MG63 (cell line): ENCODE measurements around the gene GPRASP2. TPM values are rescaled to one million over a fixed set of nuclear protein-coding genes. Genes with fewer than 3 reads are reported as not detected.
"Not testable (repeated sequence)": the region's sequence is repeated elsewhere in the genome, so short reads cannot be mapped to it uniquely, and the experiment has no call there.

ENCODE experiments used
- DNase-seq: peaks from one replicate; pipeline ENCODE4 v3.0.0-alpha.2; 2020
- H3K27me3 ChIP-seq: fragments of 250-450 bp; sonication (Bioruptor Pico); 2 replicates; pipeline ENCODE4 v1.5.1; 2020; ENCODE audit warnings: mild to moderate bottlenecking, moderate library complexity
- H3K36me3 ChIP-seq: fragments of 250-450 bp; sonication (Bioruptor Pico); 2 replicates; pipeline ENCODE4 v1.5.1; 2020; ENCODE audit warnings: mild to moderate bottlenecking, moderate library complexity
- H3K4me3 ChIP-seq: fragments of 250-450 bp; sonication (Bioruptor Pico); 2 replicates; pipeline ENCODE4 v1.5.1; 2020; ENCODE audit warnings: mild to moderate bottlenecking, moderate library complexity
- H3K9me3 ChIP-seq: fragments of 250-450 bp; sonication (Bioruptor Pico); 2 replicates; pipeline ENCODE4 v1.5.1; 2020; ENCODE audit warnings: mild to moderate bottlenecking, moderate library complexity
- total RNA-seq: library from RNA; depleted of rRNA; stranded (reverse); fragments of >200 nt; shearing (Covaris generic); gene quantifications from 2 replicates; pipeline ENCODE4 v1.2.3, GENCODE V29; 2014; ENCODE audit warnings: low replicate concordance; rRNA removed

The GPRASP2 gene
- total RNA-seq, 1 experiment from 2014 or later: 11.3 TPM

DNA sequence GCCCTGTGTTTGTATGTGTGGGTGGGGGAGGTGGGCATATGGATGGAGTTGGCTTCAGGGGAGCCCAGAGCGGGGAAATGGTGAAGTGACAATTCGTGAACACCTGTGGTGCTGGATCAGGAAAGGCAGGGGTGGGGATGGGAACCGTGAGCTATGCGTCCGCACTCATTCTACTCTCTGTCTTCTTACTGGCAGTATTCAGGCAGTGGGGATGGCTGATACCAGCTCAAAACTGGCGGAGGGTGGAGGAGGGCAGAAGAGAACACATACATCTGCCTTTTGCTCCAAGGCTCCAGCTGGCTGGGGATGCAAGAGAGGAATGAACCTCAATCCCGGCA lies 8.9 kb downstream of the GPRASP2 start:
- H3K27me3 ChIP-seq, DNase-seq, H3K9me3 ChIP-seq, H3K36me3 ChIP-seq: not testable (repeated sequence)
- H3K4me3 ChIP-seq: peak overlapping the region; percentile 52

DNA sequence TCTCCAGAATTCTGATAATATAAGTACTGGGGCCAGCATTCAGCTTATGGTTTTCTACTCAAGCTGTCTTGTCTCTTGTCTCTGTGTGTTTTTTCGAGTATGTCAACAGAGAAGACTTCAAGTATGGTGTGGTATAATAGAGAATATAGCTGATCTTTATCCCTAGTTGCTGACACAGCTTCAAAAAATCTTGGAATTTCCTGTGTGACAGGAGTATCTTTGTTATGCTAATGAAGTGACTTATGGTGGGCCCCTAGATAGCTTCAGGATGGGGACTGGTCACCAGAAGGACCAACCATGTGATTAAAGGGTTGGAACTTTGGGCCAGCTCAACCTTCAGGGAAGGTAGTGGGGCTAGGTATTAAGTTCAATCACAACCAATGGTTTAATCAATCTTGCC lies 11.2 kb downstream of the GPRASP2 start:
- Histone ChIP-seq H3K36me3 (no peaks in the 10 kb centered on the region), H3K4me3 (no peak overlapping the region), H3K9me3 (no peaks in the 10 kb centered on the region), H3K27me3 (no peaks in the 10 kb centered on the region)
- DNase-seq: no peak

DNA sequence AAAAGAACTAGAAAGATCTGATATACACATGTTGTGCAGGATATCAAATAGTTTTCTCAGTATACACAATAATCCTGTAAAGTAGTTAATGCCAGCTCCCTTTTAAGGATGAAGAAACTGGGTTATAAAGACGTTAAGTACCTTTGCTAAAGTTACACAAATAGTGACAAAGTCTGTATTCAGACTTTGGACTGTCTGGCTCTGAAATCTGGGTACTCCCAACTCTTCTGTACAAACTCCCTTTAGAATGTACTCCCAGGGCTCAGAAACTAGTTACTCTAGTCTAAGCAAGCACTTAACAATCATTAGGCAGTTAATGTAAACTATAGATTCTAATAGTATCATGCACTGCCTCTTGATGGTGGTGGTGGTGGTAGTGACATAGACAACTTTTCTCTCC lies 15.5 kb downstream of the GPRASP2 start:
- Histone ChIP-seq H3K4me3 (no peak overlapping the region), H3K36me3 (no peaks in the 10 kb centered on the region), H3K27me3 (no peaks in the 10 kb centered on the region), H3K9me3 (no peaks in the 10 kb centered on the region)
- no peak for DNase-seq

DNA sequence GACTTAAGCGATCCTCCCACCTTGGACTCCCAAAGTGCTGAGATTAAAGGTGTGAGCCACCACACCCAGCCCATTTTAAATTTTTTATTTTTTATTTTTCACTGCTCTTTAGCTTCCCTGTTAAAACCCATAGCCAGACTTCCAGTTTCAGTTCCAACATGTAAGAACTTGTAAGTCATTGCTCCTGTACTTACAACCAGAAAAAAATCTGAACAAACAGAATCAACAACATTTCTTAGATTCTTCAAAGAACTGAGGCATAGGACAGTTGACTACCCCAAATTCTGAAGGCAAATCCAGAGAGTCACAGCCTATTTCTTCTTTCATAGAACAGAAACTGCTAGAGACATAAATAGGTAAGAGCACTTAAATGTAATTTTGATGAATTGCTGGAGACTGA lies 16.4 kb downstream of the GPRASP2 start:
- no peak for DNase-seq
- H3K36me3 ChIP-seq: no peaks in the 10 kb centered on the region
- H3K4me3 ChIP-seq: no peak overlapping the region
- no peaks in the 10 kb centered on the region for H3K9me3 ChIP-seq
- H3K27me3 ChIP-seq: no peaks in the 10 kb centered on the region

DNA sequence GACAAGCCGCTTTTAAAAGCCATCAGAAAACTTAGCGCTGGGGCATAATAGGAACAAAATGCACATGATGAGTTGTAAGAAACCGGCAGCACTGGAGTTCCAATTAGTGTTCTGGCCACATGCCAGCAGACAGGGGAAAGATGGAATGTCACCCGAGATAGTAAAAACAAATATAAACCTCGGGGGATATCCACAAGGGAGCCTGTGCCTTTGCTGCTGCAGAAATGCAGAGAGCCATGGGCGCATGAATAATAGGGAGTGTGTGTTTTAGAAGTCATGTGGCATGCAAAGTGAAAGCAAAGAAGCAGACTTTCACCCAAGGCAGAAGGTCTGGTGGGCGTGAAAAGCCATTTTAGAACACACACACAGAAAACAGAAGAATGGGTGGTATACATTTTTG lies 27.4 kb downstream of the GPRASP2 start:
- Histone ChIP-seq H3K4me3 (no peak overlapping the region), H3K36me3 (no peaks in the 10 kb centered on the region), H3K9me3 (no peaks in the 10 kb centered on the region), H3K27me3 (no peaks in the 10 kb centered on the region)
- no peak for DNase-seq

DNA sequence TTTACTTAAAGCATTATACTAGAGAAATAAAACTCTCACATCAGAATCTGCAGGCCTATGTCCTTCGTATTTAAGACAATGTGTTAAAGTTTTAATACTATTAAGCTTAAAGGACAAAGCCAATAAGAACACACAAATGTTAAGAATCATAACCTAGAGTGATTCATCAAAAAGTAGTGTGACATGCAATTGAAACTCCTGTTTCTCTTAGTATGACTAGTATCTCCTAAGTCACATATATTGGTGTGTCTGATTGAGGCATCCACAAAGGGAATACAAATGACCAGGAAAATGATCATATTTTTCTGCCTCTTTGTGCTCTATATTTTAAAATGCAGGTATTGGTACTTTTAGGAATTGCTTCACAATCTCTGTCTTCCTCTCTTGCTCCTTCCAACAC lies 32.1 kb downstream of the GPRASP2 start:
- no peak for DNase-seq
- Histone ChIP-seq H3K36me3 (no peaks in the 10 kb centered on the region), H3K9me3 (no peaks in the 10 kb centered on the region), H3K4me3 (no peak overlapping the region), H3K27me3 (no peaks in the 10 kb centered on the region)

DNA sequence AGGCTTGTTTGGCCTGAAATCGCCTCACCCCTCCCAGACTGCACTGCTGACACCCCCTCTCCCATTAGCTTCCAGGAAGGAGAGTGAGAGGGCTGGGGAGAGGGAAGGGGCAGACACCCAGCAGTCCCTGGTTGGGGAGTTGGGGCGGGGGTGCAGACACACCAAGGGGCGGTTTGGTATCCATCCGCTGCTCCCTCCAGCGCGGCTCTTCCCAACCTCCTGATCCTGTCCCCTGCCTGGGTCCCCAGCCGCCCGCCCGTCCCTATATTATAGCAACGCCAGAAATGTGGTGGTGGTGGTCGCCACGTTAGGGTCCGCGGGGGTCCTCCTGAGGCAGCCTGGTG lies 33.2 kb downstream of the GPRASP2 start:
- no peaks in the 10 kb centered on the region for H3K9me3 ChIP-seq
- no peaks in the 10 kb centered on the region for H3K27me3 ChIP-seq
- no peak overlapping the region for H3K4me3 ChIP-seq
- no peak for DNase-seq
- no peaks in the 10 kb centered on the region for H3K36me3 ChIP-seq

DNA sequence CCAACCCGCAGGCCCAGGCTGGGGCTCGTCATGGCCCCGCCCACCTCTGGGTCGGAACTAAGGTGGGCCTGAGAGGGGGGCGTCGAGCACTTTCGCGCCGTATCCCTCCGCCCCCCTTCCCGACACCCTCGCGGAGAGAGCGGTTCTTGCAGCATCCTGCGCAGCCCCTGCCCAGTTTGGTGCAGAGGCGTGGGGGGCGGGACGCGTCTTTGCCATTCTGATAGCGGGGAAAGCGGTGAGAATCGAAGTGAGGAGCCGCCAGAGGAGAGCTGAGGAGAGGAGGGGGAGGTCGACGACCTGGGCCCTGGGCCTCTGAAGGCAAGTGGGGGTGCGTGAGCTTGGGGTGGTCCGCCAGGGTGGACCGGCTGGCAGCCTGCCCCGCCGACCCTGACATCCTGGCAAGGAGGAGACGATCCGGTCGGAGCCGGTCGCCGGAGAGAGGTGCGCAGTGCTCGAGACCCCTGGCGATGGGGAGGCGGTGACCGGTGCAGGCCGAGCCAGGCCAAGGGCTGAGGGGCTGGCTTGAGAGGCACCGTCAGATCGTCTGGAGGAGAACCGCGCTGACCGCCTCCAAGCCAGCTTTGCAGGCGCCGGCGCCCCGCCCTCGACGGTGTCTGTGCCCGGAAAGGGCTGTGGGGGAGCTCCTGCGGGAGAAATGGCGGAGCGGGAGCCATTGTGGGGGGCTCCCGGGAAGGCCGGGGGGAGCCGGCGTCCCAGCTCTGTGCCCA lies 33.8 kb downstream of the GPRASP2 start:
- DNase-seq: no peak
- no peaks in the 10 kb centered on the region for H3K36me3 ChIP-seq
- no peaks in the 10 kb centered on the region for H3K9me3 ChIP-seq
- H3K4me3 ChIP-seq: no peak overlapping the region
- H3K27me3 ChIP-seq: no peaks in the 10 kb centered on the region

DNA sequence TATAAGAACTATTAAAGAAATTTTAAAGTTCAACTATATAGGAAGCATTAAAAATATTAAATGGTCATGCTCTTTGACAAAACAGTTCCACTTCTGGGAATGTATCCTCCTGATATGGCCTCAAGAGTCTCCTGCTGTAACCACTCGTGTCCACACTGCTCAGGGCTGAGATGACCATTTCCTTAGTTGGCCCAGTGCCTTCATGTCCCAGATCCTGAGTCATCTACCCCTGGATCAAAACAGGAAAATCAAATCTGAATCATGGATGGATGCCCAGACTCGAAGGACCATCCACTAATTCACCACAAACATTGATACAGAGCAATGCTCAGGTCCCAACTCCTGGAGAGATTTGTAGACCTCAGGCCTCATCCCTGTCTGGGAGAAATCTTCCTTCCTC lies 53.0 kb downstream of the GPRASP2 start:
- peak; percentile 60 for DNase-seq
- no peaks in the 10 kb centered on the region for H3K27me3 ChIP-seq

DNA sequence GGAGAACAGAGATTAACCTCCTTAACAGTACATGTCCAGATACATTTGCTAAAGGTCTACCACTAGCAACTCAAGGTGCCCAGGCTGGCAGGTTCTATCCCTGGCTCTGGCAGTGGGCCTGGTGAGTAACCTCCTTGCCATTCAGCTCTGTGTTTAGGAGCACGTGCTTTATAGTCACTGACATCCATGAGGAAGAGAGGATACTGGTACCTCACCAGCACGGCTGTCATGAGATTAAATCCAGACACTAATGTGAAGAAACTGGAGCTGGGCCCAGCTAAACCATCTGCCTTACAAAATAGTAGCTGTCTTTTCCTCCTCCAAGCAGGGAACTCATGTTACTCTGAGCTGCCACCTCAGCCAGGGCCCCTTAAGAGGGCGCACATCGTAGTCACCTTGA lies 53.6 kb downstream of the GPRASP2 start:
- Histone ChIP-seq H3K27me3 (no peaks in the 10 kb centered on the region), H3K36me3 (no peaks in the 10 kb centered on the region), H3K4me3 (no peak overlapping the region), H3K9me3 (no peaks in the 10 kb centered on the region)
- peak; percentile 77 for DNase-seq

More for the DNA sequence above, 53.0 kb downstream of the GPRASP2 start:
- Histone ChIP-seq H3K9me3 (no peaks in the 10 kb centered on the region), H3K36me3 (no peaks in the 10 kb centered on the region), H3K4me3 (no peak overlapping the region)

DNA sequence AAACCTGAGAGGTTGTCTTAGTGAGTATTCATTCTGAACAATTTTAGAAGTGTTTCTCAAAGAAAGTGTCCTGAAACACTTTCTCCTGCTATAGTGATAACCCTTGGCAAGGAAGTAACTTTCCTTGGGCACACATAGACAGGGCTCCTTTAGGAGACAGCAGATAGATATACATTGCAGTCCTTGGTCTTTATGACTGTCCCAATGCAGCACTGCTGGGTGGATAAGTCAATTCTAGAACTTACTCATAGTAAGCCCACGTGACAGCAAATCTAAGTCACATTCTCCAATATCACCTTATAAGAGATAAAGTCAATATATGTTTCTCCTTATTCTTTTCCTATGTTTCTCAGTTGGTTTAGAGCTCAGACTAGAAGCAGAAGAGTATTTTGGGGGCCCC lies 55.0 kb downstream of the GPRASP2 start:
- DNase-seq: no peak
- no peaks in the 10 kb centered on the region for H3K27me3 ChIP-seq

More for the DNA sequence above, 55.0 kb downstream of the GPRASP2 start:
- Histone ChIP-seq H3K4me3 (no peak overlapping the region), H3K9me3 (no peaks in the 10 kb centered on the region), H3K36me3 (no peaks in the 10 kb centered on the region)

Other genes with a start within 250 kb of the GPRASP2 start
- not detected in 2 replicates for gene TCP11X2, start 240.6 kb upstream of the GPRASP2 start, total RNA-seq
- not detected in 2 replicates for gene TMSB15A, start 195.7 kb upstream of the GPRASP2 start, total RNA-seq
- 2.9 and 6.6 TPM in 2 replicates for gene ARMCX5, start 112.9 kb upstream of the GPRASP2 start, total RNA-seq
- 0.10 TPM in 1 of 2 replicates, not detected in the other for gene GPRASP1, start 61.0 kb upstream of the GPRASP2 start, total RNA-seq
- 0.95 and 1.9 TPM in 2 replicates for gene GPRASP3, start 8.3 kb downstream of the GPRASP2 start, total RNA-seq
- gene RAB40AL, start 224.8 kb downstream of the GPRASP2 start, total RNA-seq: not detected in 2 replicates